ENCODE results near the gene ZFAND5.

The ZFAND5 gene

GRCh38 chr9:72364679-72365524, at the start of gene ZFAND5:
ZFAND5 (minus strand) TSS chr9:72365208; CDS start chr9:72360778, 4,430 bp downstream.
- in situ Hi-C loops (cut with MboI; ENCODE audit: low pct_unique_long_range_greater_than_20kb, low sequenced_read_pairs) = no loop called here
- DNase-seq = peak; percentile 96

GRCh38 chr9:72412483-72413040, 47.6 kb upstream of the ZFAND5 start:
- in situ Hi-C loops (cut with MboI; ENCODE audit: low pct_unique_long_range_greater_than_20kb, low sequenced_read_pairs) = no loop called here
- no peak for DNase-seq

- in situ Hi-C loops (cut with MboI; ENCODE audit: low pct_unique_long_range_greater_than_20kb, low sequenced_read_pairs) = no loop called here
- no peak for DNase-seq
Measured at GRCh38 chr9:72410214-72410613, 45.2 kb upstream of the ZFAND5 start.

- no peak for DNase-seq
- in situ Hi-C loops (cut with MboI; ENCODE audit: low pct_unique_long_range_greater_than_20kb, low sequenced_read_pairs) = no loop called here
Measured at GRCh38 chr9:72407114-72407513, 42.1 kb upstream of the ZFAND5 start.

- in situ Hi-C loops (cut with MboI; ENCODE audit: low pct_unique_long_range_greater_than_20kb, low sequenced_read_pairs) = no loop called here
- DNase-seq = no peak
Measured at GRCh38 chr9:72402744-72403143, 37.7 kb upstream of the ZFAND5 start.

- in situ Hi-C loops (cut with MboI; ENCODE audit: low pct_unique_long_range_greater_than_20kb, low sequenced_read_pairs) = no loop called here
- DNase-seq = no peak
Measured at GRCh38 chr9:72401396-72401795, 36.4 kb upstream of the ZFAND5 start.

- DNase-seq = no peak
- in situ Hi-C loops (cut with MboI; ENCODE audit: low pct_unique_long_range_greater_than_20kb, low sequenced_read_pairs) = no loop called here
Measured at GRCh38 chr9:72400866-72401265, 35.9 kb upstream of the ZFAND5 start.

- in situ Hi-C loops (cut with MboI; ENCODE audit: low pct_unique_long_range_greater_than_20kb, low sequenced_read_pairs) = no loop called here
- DNase-seq = no peak
Measured at GRCh38 chr9:72399391-72399790, 34.4 kb upstream of the ZFAND5 start.

- in situ Hi-C loops (cut with MboI; ENCODE audit: low pct_unique_long_range_greater_than_20kb, low sequenced_read_pairs) = no loop called here
- no peak for DNase-seq
Measured at GRCh38 chr9:72396247-72397091, 31.5 kb upstream of the ZFAND5 start.

- in situ Hi-C loops (cut with MboI; ENCODE audit: low pct_unique_long_range_greater_than_20kb, low sequenced_read_pairs) = no loop called here
- no peak for DNase-seq
Measured at GRCh38 chr9:72394066-72394465, 29.1 kb upstream of the ZFAND5 start.

- DNase-seq = no peak
- in situ Hi-C loops (cut with MboI; ENCODE audit: low pct_unique_long_range_greater_than_20kb, low sequenced_read_pairs) = no loop called here
Measured at GRCh38 chr9:72390907-72391306, 25.9 kb upstream of the ZFAND5 start.

- in situ Hi-C loops (cut with MboI; ENCODE audit: low pct_unique_long_range_greater_than_20kb, low sequenced_read_pairs) = no loop called here
- DNase-seq = no peak
Measured at GRCh38 chr9:72386186-72386585, 21.2 kb upstream of the ZFAND5 start.

- in situ Hi-C loops (cut with MboI; ENCODE audit: low pct_unique_long_range_greater_than_20kb, low sequenced_read_pairs) = no loop called here
- no peak for DNase-seq
Measured at GRCh38 chr9:72384710-72385485, 19.9 kb upstream of the ZFAND5 start.

- in situ Hi-C loops (cut with MboI; ENCODE audit: low pct_unique_long_range_greater_than_20kb, low sequenced_read_pairs) = no loop called here
- no peak for DNase-seq
Measured at GRCh38 chr9:72383978-72384709, 19.1 kb upstream of the ZFAND5 start.

GRCh38 chr9:72382405-72382804, 17.4 kb upstream of the ZFAND5 start:
- in situ Hi-C loops (cut with MboI; ENCODE audit: low pct_unique_long_range_greater_than_20kb, low sequenced_read_pairs) = no loop called here
- DNase-seq = no peak

- in situ Hi-C loops (cut with MboI; ENCODE audit: low pct_unique_long_range_greater_than_20kb, low sequenced_read_pairs) = no loop called here
- DNase-seq = no peak
Measured at GRCh38 chr9:72377041-72377440, 12.0 kb upstream of the ZFAND5 start.

GRCh38 chr9:72371151-72371550, 6.1 kb upstream of the ZFAND5 start:
- no peak for DNase-seq
- in situ Hi-C loops (cut with MboI; ENCODE audit: low pct_unique_long_range_greater_than_20kb, low sequenced_read_pairs) = no loop called here

- in situ Hi-C loops (cut with MboI; ENCODE audit: low pct_unique_long_range_greater_than_20kb, low sequenced_read_pairs) = no loop called here
- DNase-seq = peak; percentile 76
Measured at GRCh38 chr9:72365525-72366256, 683 bp upstream of the ZFAND5 start.
